OCI-LY3 (cell line): Measurements from ENCODE around the gene SLC35A5.
"Not testable (repeated sequence)": the region's sequence is repeated elsewhere in the genome, so short reads cannot be mapped to it uniquely, and the experiment has no call there.

Experiments
- H2AFZ ChIP-seq: fragments of 200-600, 300-600 bp; shearing (Covaris generic); 2 replicates; pipeline ENCODE4 v1.6.0; 2014; ENCODE audit warnings: antibody characterized with exemption, low read depth, low read length
- H3K27ac ChIP-seq: fragments of 200-600, 300-600 bp; sonication (generic); 2 replicates; pipeline ENCODE4 v1.5.1; 2014; ENCODE audit warnings: mild to moderate bottlenecking, low read length, moderate library complexity, mixed read lengths
- H3K27me3 ChIP-seq: fragments of 200-600, 300-600 bp; sonication (generic); 2 replicates; pipeline ENCODE4 v1.6.1; 2014; ENCODE audit warnings: low read depth, low read length, mixed read lengths
- H3K36me3 ChIP-seq: fragments of 200-600, 300-600 bp; sonication (generic); replicated peaks from 2 replicates; pipeline ENCODE3; 2014; ENCODE audit warnings: low read depth, low read length, mixed read lengths
- H3K4me1 ChIP-seq: fragments of 300-600, 200-600 bp; sonication (generic); 2 replicates; pipeline ENCODE4 v1.6.1; 2014; ENCODE audit warnings: low read length, mixed read lengths
- H3K4me2 ChIP-seq: fragments of 200-600, 300-600 bp; sonication (generic); 2 replicates; pipeline ENCODE4 v1.6.1; 2014; ENCODE audit warnings: low read length, mixed read lengths
- H3K4me3 ChIP-seq: fragments of 300-600, 200-600 bp; sonication (generic); 2 replicates; pipeline ENCODE4 v1.5.1; 2014; ENCODE audit warnings: antibody characterized with exemption, mild to moderate bottlenecking, low read length, moderate library complexity
- H3K79me2 ChIP-seq: fragments of 300-600, 200-600 bp; shearing (Covaris generic); 2 replicates; pipeline ENCODE4 v1.6.1; 2014; ENCODE audit warnings: mild to moderate bottlenecking, low read length, mixed read lengths
- H3K9ac ChIP-seq: fragments of 300-600, 200-600 bp; shearing (Covaris generic); 2 replicates; pipeline ENCODE4 v1.6.0; 2014; ENCODE audit warnings: mild to moderate bottlenecking, low read length, moderate library complexity
- H3K9me3 ChIP-seq: fragments of 200-600, 300-600 bp; shearing (Covaris generic); 2 replicates; pipeline ENCODE4 v1.6.1; 2014; ENCODE audit warnings: low read length, mixed read lengths; ENCODE audit not compliant: insufficient read depth
- H4K20me1 ChIP-seq: fragments of 200-600, 300-600 bp; sonication (generic); 2 replicates; pipeline ENCODE4 v1.6.1; 2016; ENCODE audit warnings: low read length, mixed read lengths; ENCODE audit not compliant: insufficient read depth
- CTCF ChIP-seq: fragments of 200-600, 300-600 bp; sonication (generic); IDR thresholded peaks from 2 replicates; pipeline ENCODE4 v1.5.1; 2014; ENCODE audit warnings: antibody characterized with exemption, low read length, low read depth
- EZH2phosphoT487 ChIP-seq: fragments of 200-600 bp; shearing (Covaris generic); IDR thresholded peaks from 2 replicates; pipeline ENCODE4 v1.6.1; 2018; ENCODE audit warnings: antibody characterized with exemption, mixed run types, low read depth

SLC35A5 gene, protein sequence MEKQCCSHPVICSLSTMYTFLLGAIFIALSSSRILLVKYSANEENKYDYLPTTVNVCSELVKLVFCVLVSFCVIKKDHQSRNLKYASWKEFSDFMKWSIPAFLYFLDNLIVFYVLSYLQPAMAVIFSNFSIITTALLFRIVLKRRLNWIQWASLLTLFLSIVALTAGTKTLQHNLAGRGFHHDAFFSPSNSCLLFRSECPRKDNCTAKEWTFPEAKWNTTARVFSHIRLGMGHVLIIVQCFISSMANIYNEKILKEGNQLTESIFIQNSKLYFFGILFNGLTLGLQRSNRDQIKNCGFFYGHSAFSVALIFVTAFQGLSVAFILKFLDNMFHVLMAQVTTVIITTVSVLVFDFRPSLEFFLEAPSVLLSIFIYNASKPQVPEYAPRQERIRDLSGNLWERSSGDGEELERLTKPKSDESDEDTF

GRCh38 chr3:112561734-112562529 lies at the start of gene SLC35A5, which contains the start of gene ATG3:
TSS of gene SLC35A5 (plus strand) at chr3:112562045. CDS start at chr3:112563404, 1,359 bp downstream.
TSS of gene ATG3 (minus strand) at chr3:112561962. CDS start at chr3:112561528, 434 bp downstream.
- Histone ChIP-seq H3K4me3 (peak within 1 kb of the TSS; percentile 94), H4K20me1 (no peaks in the 10 kb centered on the region), H3K9me3 (peaks cover 4% of the 10 kb centered on the region; the same call in 1 of the 2 replicates), H3K4me1 (peaks cover 27% of the 10 kb centered on the region), H2AFZ (peak within 1 kb of the TSS; percentile 98), H3K4me2 (peak within 1 kb of the TSS; percentile 87), H3K79me2 (peaks cover 52% of the 10 kb centered on the region), H3K36me3 (peaks cover 18% of the 10 kb centered on the region), H3K9ac (peak within 1 kb of the TSS; percentile 95), H3K27me3 (no peaks in the 10 kb centered on the region), H3K27ac (peak within 1 kb of the TSS; percentile 95)
- TF ChIP-seq CTCF (no peak), EZH2phosphoT487 (no peak)

- Histone ChIP-seq H4K20me1 (no peaks in the 10 kb centered on the region), H2AFZ (no peak overlapping the region), H3K4me3 (no peak overlapping the region), H3K79me2 (no peaks in the 10 kb centered on the region), H3K9ac (no peak overlapping the region), H3K4me2 (no peak overlapping the region), H3K27me3 (no peaks in the 10 kb centered on the region), H3K4me1 (peaks cover 12% of the 10 kb centered on the region), H3K36me3 (peaks cover 5% of the 10 kb centered on the region), H3K9me3 (peaks cover 9% of the 10 kb centered on the region), H3K27ac (no peak overlapping the region)
- TF ChIP-seq CTCF (no peak), EZH2phosphoT487 (no peak)
Observed at GRCh38 chr3:112512320-112512719, 49.5 kb upstream of the SLC35A5 start.

DNA sequence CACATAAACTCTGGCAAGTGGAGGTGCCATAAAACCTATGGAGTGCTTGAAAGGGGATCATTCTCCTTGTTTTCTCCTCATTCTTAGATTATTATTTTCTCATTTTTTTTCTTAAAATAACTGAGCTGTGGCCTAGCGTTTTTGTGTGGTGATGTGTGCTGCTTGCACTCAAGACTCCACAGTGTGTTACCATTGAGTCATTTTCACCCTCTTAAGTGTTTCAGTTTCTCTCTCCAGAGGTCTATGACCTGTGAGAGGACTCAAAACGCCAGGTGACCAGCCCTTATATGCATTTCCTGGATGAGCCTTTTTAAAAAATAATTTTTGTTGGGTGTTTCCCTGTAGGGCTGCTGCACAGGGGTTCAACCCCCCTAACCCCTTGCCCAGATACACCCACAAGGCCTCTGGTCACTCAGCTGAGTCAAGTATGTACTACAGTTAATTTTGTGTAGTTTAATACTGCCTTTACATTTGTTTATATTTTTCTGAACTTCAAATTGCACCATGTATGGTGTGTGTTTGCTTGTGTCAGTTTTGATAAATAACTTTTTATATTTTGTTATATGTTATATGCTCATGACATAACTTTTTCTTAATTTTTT lies 47.2 kb upstream of the SLC35A5 start:
- Histone ChIP-seq H3K9ac (no peak overlapping the region), H2AFZ (peak overlapping the region; percentile 58), H3K4me1 (peaks cover 18% of the 10 kb centered on the region), H3K9me3 (peaks cover 6% of the 10 kb centered on the region), H3K27me3 (no peaks in the 10 kb centered on the region), H3K4me2 (peak overlapping the region; percentile 41), H3K4me3 (no peak overlapping the region), H4K20me1 (no peaks in the 10 kb centered on the region), H3K36me3 (peaks cover under 1% of the 10 kb centered on the region), H3K79me2 (no peaks in the 10 kb centered on the region), H3K27ac (peak overlapping the region; percentile 72)
- TF ChIP-seq CTCF (no peak), EZH2phosphoT487 (no peak)

GRCh38 chr3:112518970-112519369 lies 42.9 kb upstream of the SLC35A5 start:
- H4K20me1 ChIP-seq, H3K36me3 ChIP-seq, H3K9me3 ChIP-seq, H3K27me3 ChIP-seq, H3K9ac ChIP-seq, H3K79me2 ChIP-seq: not testable (repeated sequence)
- peak overlapping the region; percentile 49 for H3K4me2 ChIP-seq
- H3K27ac ChIP-seq: peak overlapping the region; percentile 20; the same call in 1 of the 2 replicates
- peak overlapping the region; percentile 22; the same call in 1 of the 2 replicates for H2AFZ ChIP-seq
- peak overlapping the region; percentile 46 for H3K4me3 ChIP-seq
- H3K4me1 ChIP-seq: peaks cover 17% of the 10 kb centered on the region
